H9 (cell line): ENCODE results near the gene MBOAT2. TPM values are rescaled to one million over a fixed set of nuclear protein-coding genes. Genes with fewer than 3 reads are reported as not detected.

Experiments
- DNase-seq: peaks from one replicate; pipeline ENCODE4 v3.0.0-alpha.2; 2017
- H2AFZ ChIP-seq: one replicate; pipeline ENCODE4 v1.6.1; 2013; ENCODE audit warnings: mild to moderate bottlenecking, low read length, control low read depth, moderate library complexity
- H2AK5ac ChIP-seq: 2 replicates; pipeline ENCODE4 v1.6.1; 2013; ENCODE audit warnings: low read length, control low read depth, mixed read lengths; ENCODE audit not compliant: insufficient read length
- H2BK120ac ChIP-seq: one replicate; pipeline ENCODE4 v1.6.1; 2013; ENCODE audit warnings: low read depth, mild to moderate bottlenecking, low read length, control low read depth, inconsistent platforms; ENCODE audit not compliant: poor library complexity, severe bottlenecking
- H2BK12ac ChIP-seq: 2 replicates; pipeline ENCODE4 v1.6.1; 2013; ENCODE audit warnings: low read length, control low read depth, mixed read lengths, low read depth; ENCODE audit not compliant: insufficient read length
- H2BK15ac ChIP-seq: 2 replicates; pipeline ENCODE4 v1.6.1; 2013; ENCODE audit warnings: low read depth, low read length, control low read depth
- H2BK20ac ChIP-seq: one replicate; pipeline ENCODE4 v1.6.1; 2013; ENCODE audit warnings: low read depth, mild to moderate bottlenecking, low read length, control low read depth, inconsistent platforms; ENCODE audit not compliant: poor library complexity, severe bottlenecking
- H2BK5ac ChIP-seq: 2 replicates; pipeline ENCODE4 v1.6.1; 2013; ENCODE audit warnings: low read length, control low read depth, mixed read lengths; ENCODE audit not compliant: insufficient read length
- H3K14ac ChIP-seq: 2 replicates; pipeline ENCODE4 v1.6.1; 2013; ENCODE audit warnings: low read length, control low read depth; ENCODE audit not compliant: insufficient read depth
- H3K18ac ChIP-seq: 2 replicates; pipeline ENCODE4 v1.6.1; 2013; ENCODE audit warnings: low read depth, mild to moderate bottlenecking, mixed read lengths, low read length, control low read depth; ENCODE audit not compliant: insufficient read length
- H3K23ac ChIP-seq: 2 replicates; pipeline ENCODE4 v1.6.1; 2013; ENCODE audit warnings: low read length, control low read depth, mixed read lengths, low read depth; ENCODE audit not compliant: insufficient read length
- H3K23me2 ChIP-seq: 2 replicates; pipeline ENCODE4 v1.6.1; 2013; ENCODE audit warnings: low read depth, mild to moderate bottlenecking, mixed read lengths, low read length, control low read depth; ENCODE audit not compliant: insufficient read length, poor library complexity, severe bottlenecking
- H3K27ac ChIP-seq: 2 replicates; pipeline ENCODE4 v1.5.1; 2013; ENCODE audit warnings: low read length, control low read depth, mixed read lengths, low read depth; ENCODE audit not compliant: insufficient read length
- H3K27me3 ChIP-seq: 2 replicates; pipeline ENCODE4 v1.6.1; 2013; ENCODE audit warnings: low read length, control low read depth, inconsistent platforms; ENCODE audit not compliant: insufficient read depth
- H3K4ac ChIP-seq: 2 replicates; pipeline ENCODE4 v1.6.1; 2013; ENCODE audit warnings: low read depth, mild to moderate bottlenecking, control low read depth, inconsistent platforms, low read length, moderate library complexity
- H3K4me1 ChIP-seq: 2 replicates; pipeline ENCODE4 v1.6.1; 2013; ENCODE audit warnings: low read length, control low read depth, inconsistent platforms; ENCODE audit not compliant: insufficient read depth
- H3K4me2 ChIP-seq: 2 replicates; pipeline ENCODE4 v1.6.1; 2013; ENCODE audit warnings: low read length, control low read depth, mixed read lengths; ENCODE audit not compliant: insufficient read length, insufficient read depth
- H3K56ac ChIP-seq: 2 replicates; pipeline ENCODE4 v1.6.1; 2013; ENCODE audit warnings: low read depth, mild to moderate bottlenecking, mixed read lengths, low read length, control low read depth; ENCODE audit not compliant: insufficient read length
- H3K79me1 ChIP-seq: 2 replicates; pipeline ENCODE4 v1.6.1; 2013; ENCODE audit warnings: low read depth, mild to moderate bottlenecking, moderate library complexity, low read length, control low read depth, inconsistent platforms; ENCODE audit not compliant: insufficient read depth, poor library complexity, severe bottlenecking
- H3K79me2 ChIP-seq: 2 replicates; pipeline ENCODE4 v1.6.1; 2013; ENCODE audit warnings: low read length, control low read depth, inconsistent platforms; ENCODE audit not compliant: insufficient read depth
- H3K9ac ChIP-seq: 2 replicates; pipeline ENCODE4 v1.6.1; 2013; ENCODE audit warnings: low read length, control low read depth, mixed read lengths; ENCODE audit not compliant: insufficient read length; ENCODE audit errors: extremely low read depth
- H3K9me3 ChIP-seq: one replicate; pipeline ENCODE4 v1.6.1; 2013; ENCODE audit warnings: low read depth, low read length, inconsistent platforms; ENCODE audit not compliant: control insufficient read depth
- H3T11ph ChIP-seq: one replicate; pipeline ENCODE4 v1.6.1; 2013; ENCODE audit warnings: mild to moderate bottlenecking, low read length, control low read depth, inconsistent platforms
- H4K20me1 ChIP-seq: one replicate; pipeline ENCODE4 v1.6.1; 2013; ENCODE audit not compliant: control insufficient read depth, insufficient read length, insufficient read depth
- H4K5ac ChIP-seq: 2 replicates; pipeline ENCODE4 v1.6.1; 2013; ENCODE audit warnings: low read depth, mild to moderate bottlenecking, mixed read lengths, low read length, control low read depth; ENCODE audit not compliant: insufficient read length
- H4K8ac ChIP-seq: replicated peaks from 2 replicates; pipeline ENCODE4 v1.6.1; 2013; ENCODE audit warnings: low read length, control low read depth, mixed read lengths, low read depth; ENCODE audit not compliant: insufficient read length
- H4K91ac ChIP-seq: 2 replicates; pipeline ENCODE4 v1.6.1; 2013; ENCODE audit warnings: low read depth, mild to moderate bottlenecking, moderate library complexity, mixed read lengths, low read length, control low read depth; ENCODE audit not compliant: insufficient read length
- H3K27ac Mint-ChIP-seq, 3 experiments: 2 replicates in 2 of 3; 3 replicates in 1 of 3; pipeline ENCODE4 v1.8.0; 2020 to 2021; ENCODE audit warnings: mixed read lengths in 3 of 3, mild to moderate bottlenecking in 1 of 3, moderate library complexity in 1 of 3
- H3K27me3 Mint-ChIP-seq: 2 replicates; pipeline ENCODE4 v1.8.0; 2021; ENCODE audit warnings: low read depth, mild to moderate bottlenecking, moderate library complexity, mixed read lengths
- H3K36me3 Mint-ChIP-seq, 3 experiments: 2 replicates in 2 of 3; 3 replicates in 1 of 3; pipeline ENCODE4 v1.8.0; 2020 to 2021; ENCODE audit warnings: low read depth in 3 of 3, mixed read lengths in 3 of 3; ENCODE audit not compliant: insufficient read depth in 1 of 3
- H3K4me1 Mint-ChIP-seq, 2 experiments: 2 replicates each; pipeline ENCODE4 v1.8.0; 2020; ENCODE audit warnings: mixed read lengths in 2 of 2
- H3K4me3 Mint-ChIP-seq, 2 experiments: 2 replicates in 1 of 2; 3 replicates in 1 of 2; pipeline ENCODE4 v1.8.0; 2020 to 2021; ENCODE audit warnings: mild to moderate bottlenecking in 2 of 2, mixed read lengths in 2 of 2, moderate library complexity in 1 of 2
- H3K9me3 Mint-ChIP-seq, 2 experiments: 2 replicates in 1 of 2; 3 replicates in 1 of 2; pipeline ENCODE4 v1.8.0; 2020; ENCODE audit warnings: mild to moderate bottlenecking in 2 of 2, mixed read lengths in 2 of 2, moderate library complexity in 1 of 2
- CTCF ChIP-seq: fragments of 200-600 bp; sonication (generic); conservative IDR thresholded peaks from 3 replicates; pipeline ENCODE4 v1.8.0; 2021; ENCODE audit warnings: antibody characterized with exemption, mild to moderate bottlenecking
- WGBS: extraction: QIAGEN DNeasy Blood & Tissue Kit; methylation state at CpG from one replicate; pipeline ENCODE4 v1.1.7; 2013; ENCODE audit warnings: missing lambda C conversion rate, low lambda C conversion rate, mixed read lengths; ENCODE audit not compliant: insufficient read length; ENCODE audit errors: extremely low coverage; 5-methylcytosine and 5-hydroxymethylcytosine counted together
- total RNA-seq: library from RNA; stranded (reverse); gene quantifications from 2 replicates; pipeline ENCODE4 v1.2.1, GENCODE V29; 2021

MBOAT2 gene
- total RNA-seq, 1 experiment from 2014 or later, result 20.2 TPM

DNA sequence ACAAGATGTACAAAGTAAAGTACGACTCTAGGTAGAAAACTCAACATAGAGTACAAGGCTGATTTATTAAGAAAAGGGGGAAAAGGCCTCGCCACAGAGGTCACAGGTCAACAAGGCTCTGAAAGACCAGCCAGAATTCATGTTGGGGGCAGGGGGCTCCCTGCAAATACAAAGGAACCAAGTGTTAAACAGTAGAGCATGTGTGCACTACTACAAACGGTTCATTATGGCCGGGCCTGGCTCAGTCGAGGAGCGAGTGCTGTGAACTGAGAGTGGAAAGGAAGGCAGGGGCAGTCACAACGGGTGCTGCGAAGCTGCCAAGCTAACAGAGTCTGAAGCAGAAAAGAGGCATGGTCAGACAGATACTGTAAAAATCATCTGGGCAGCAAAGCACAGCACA is 77.1 kb downstream of the MBOAT2 start:
- no peaks in the 10 kb centered on the region for H3K79me1 ChIP-seq
- WGBS, result no CpG with 5 or more reads among the region's 8 CpGs

More for the DNA sequence above, 77.1 kb downstream of the MBOAT2 start:
- Histone ChIP-seq H3K4ac (no peak overlapping the region), H3K27me3 (no peaks in the 10 kb centered on the region), H3K9ac (no peak overlapping the region), H2BK5ac (no peak overlapping the region), H2BK15ac (no peak overlapping the region), H2BK120ac (no peak overlapping the region), H3K56ac (no peak overlapping the region), H3K4me1 (no peaks in the 10 kb centered on the region), H3K23me2 (no peaks in the 10 kb centered on the region), H2AK5ac (no peak overlapping the region), H3K4me2 (no peak overlapping the region), H3K23ac (no peak overlapping the region), H4K20me1 (no peaks in the 10 kb centered on the region), H3K18ac (no peak overlapping the region), H4K5ac (no peak overlapping the region), H4K91ac (no peak overlapping the region), H2BK12ac (no peak overlapping the region), H2AFZ (no peak overlapping the region), H3K79me2 (no peaks in the 10 kb centered on the region), H3K14ac (peak overlapping the region; percentile 48; the same call in 1 of the 2 replicates), H3T11ph (no peak overlapping the region), H3K27ac (no peak overlapping the region), H4K8ac (no peak overlapping the region), H3K9me3 (no peaks in the 10 kb centered on the region), H2BK20ac (no peak overlapping the region)
- Mint-ChIP-seq H3K36me3 (peaks cover 2 to 7% (median 2%) of the 10 kb centered on the region in 3 experiments; a peak in 4 of 7 replicates), H3K27ac (0 out of 7 replicates have a peak overlapping the region, but pooled peaks of 2 of the 3 experiments have one; percentile 2 to 18), H3K4me3 (no peak overlapping the region), H3K27me3 (no peaks in the 10 kb centered on the region), H3K9me3 (no peaks in the 10 kb centered on the region), H3K4me1 (peaks cover 6% of the 10 kb centered on the region in 2 experiments)
- TF ChIP-seq CTCF, result no peak
- DNase-seq, result no peak
